ENCODE measurements around the gene PLCB1.

DNA sequence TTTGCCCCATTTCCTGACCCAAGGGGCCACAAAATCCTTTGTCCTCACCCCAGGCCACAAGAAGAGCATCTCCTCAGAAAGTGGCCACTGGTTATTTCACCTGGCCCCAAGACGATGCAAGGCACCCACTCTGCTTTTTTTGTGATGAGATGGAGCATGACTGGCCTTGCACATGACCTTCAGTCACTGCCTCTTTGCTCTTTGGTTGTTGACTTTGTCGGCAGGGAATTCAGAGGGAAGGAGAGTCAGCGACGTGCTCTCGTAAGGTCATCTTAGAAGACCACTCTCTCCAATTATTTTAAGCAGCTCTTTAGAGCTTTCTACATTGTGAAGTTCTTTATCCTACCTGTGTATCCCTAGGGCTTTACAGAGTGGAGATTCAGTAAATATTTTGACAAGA, 306.7 kb downstream of the PLCB1 start:
- TF ChIP-seq, protein P1, sequence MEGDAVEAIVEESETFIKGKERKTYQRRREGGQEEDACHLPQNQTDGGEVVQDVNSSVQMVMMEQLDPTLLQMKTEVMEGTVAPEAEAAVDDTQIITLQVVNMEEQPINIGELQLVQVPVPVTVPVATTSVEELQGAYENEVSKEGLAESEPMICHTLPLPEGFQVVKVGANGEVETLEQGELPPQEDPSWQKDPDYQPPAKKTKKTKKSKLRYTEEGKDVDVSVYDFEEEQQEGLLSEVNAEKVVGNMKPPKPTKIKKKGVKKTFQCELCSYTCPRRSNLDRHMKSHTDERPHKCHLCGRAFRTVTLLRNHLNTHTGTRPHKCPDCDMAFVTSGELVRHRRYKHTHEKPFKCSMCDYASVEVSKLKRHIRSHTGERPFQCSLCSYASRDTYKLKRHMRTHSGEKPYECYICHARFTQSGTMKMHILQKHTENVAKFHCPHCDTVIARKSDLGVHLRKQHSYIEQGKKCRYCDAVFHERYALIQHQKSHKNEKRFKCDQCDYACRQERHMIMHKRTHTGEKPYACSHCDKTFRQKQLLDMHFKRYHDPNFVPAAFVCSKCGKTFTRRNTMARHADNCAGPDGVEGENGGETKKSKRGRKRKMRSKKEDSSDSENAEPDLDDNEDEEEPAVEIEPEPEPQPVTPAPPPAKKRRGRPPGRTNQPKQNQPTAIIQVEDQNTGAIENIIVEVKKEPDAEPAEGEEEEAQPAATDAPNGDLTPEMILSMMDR (conservative IDR thresholded peaks at IDR 0.05) = no peak
- TF ChIP-seq EZH2 (IDR thresholded peaks at IDR 0.05; ENCODE audit: low read depth) = no peak

All from PC-9 (cell line).